Mononuclear cell (primary cell): ENCODE results near the gene KRTAP13-2. TPM values are rescaled to one million over a fixed set of nuclear protein-coding genes. Genes with fewer than 3 reads are reported as not detected.

Experiments used
- H3K27me3 ChIP-seq: 2 replicates; pipeline ENCODE4 v1.6.0; 2011; ENCODE audit warnings: low read length, control low read depth; ENCODE audit not compliant: insufficient read depth
- H3K4me1 ChIP-seq: 2 replicates; pipeline ENCODE4 v1.5.1; 2011; ENCODE audit warnings: mild to moderate bottlenecking, low read length, control low read depth; ENCODE audit not compliant: insufficient read depth
- H3K4me3 ChIP-seq: 2 replicates; pipeline ENCODE4 v1.5.1; 2011; ENCODE audit warnings: mild to moderate bottlenecking, low read length, moderate library complexity
- H3K9me3 ChIP-seq: 2 replicates; pipeline ENCODE4 v1.5.1; 2011; ENCODE audit warnings: low read depth, mild to moderate bottlenecking, control low read depth, low read length
- total RNA-seq: library from RNA; depleted of rRNA; stranded (reverse); fragments of >200 nt; gene quantifications from one replicate; pipeline ENCODE4 v1.2.3, GENCODE V29; 2012

KRTAP13-2 gene
- total RNA-seq, 1 donor: not detected

GRCh38 chr21:30337772-30338171 lies 34.3 kb downstream of the KRTAP13-2 start:
- H3K27me3 ChIP-seq: no peaks in the 10 kb centered on the region
- no peaks in the 10 kb centered on the region for H3K9me3 ChIP-seq
- H3K4me3 ChIP-seq: no peak overlapping the region
- no peaks in the 10 kb centered on the region for H3K4me1 ChIP-seq

- no peak within 1 kb of the TSS for H3K4me3 ChIP-seq
- H3K9me3 ChIP-seq: no peaks in the 10 kb centered on the region
- no peaks in the 10 kb centered on the region for H3K4me1 ChIP-seq
- no peaks in the 10 kb centered on the region for H3K27me3 ChIP-seq
These were observed 34.8 kb downstream of the KRTAP13-2 start, which contains the start of gene KRTAP27-1 for GRCh38 chr21:30337276-30337744. KRTAP27-1 (minus strand) TSS chr21:30337694; CDS start chr21:30337668, 26 bp downstream.

- Histone ChIP-seq H3K9me3 (no peaks in the 10 kb centered on the region), H3K4me1 (no peaks in the 10 kb centered on the region), H3K27me3 (no peaks in the 10 kb centered on the region), H3K4me3 (no peak overlapping the region)
These were observed 35.5 kb downstream of the KRTAP13-2 start for GRCh38 chr21:30336596-30336995.

GRCh38 chr21:30333736-30334135 lies 38.3 kb downstream of the KRTAP13-2 start:
- H3K4me1 ChIP-seq: no peaks in the 10 kb centered on the region
- no peaks in the 10 kb centered on the region for H3K27me3 ChIP-seq
- H3K9me3 ChIP-seq: no peaks in the 10 kb centered on the region
- H3K4me3 ChIP-seq: no peak overlapping the region

GRCh38 chr21:30332681-30333080 lies 39.4 kb downstream of the KRTAP13-2 start:
- H3K4me3 ChIP-seq: no peak overlapping the region
- H3K9me3 ChIP-seq: peaks cover 1% of the 10 kb centered on the region
- no peaks in the 10 kb centered on the region for H3K27me3 ChIP-seq
- no peaks in the 10 kb centered on the region for H3K4me1 ChIP-seq

- no peak overlapping the region for H3K4me3 ChIP-seq
- no peaks in the 10 kb centered on the region for H3K27me3 ChIP-seq
- H3K9me3 ChIP-seq: peaks cover 12% of the 10 kb centered on the region
- no peaks in the 10 kb centered on the region for H3K4me1 ChIP-seq
These were observed 42.7 kb downstream of the KRTAP13-2 start for GRCh38 chr21:30329203-30329875.

- Histone ChIP-seq H3K27me3 (no peaks in the 10 kb centered on the region), H3K4me3 (no peak overlapping the region), H3K4me1 (no peaks in the 10 kb centered on the region), H3K9me3 (peaks cover 12% of the 10 kb centered on the region)
These were observed 45.7 kb downstream of the KRTAP13-2 start for GRCh38 chr21:30326390-30326789.

Other genes starting within 250 kb of the KRTAP13-2 start
- gene CLDN17, start 205.5 kb downstream of the KRTAP13-2 start, total RNA-seq: not detected
- gene CLDN8, start 156.2 kb downstream of the KRTAP13-2 start, total RNA-seq: not detected
- gene KRTAP24-1, start 89.3 kb downstream of the KRTAP13-2 start, total RNA-seq: not detected
- not detected for gene KRTAP25-1, start 82.8 kb downstream of the KRTAP13-2 start, total RNA-seq
- gene KRTAP26-1, start 52.0 kb downstream of the KRTAP13-2 start, total RNA-seq: not detected
- not detected for gene KRTAP27-1, start 34.6 kb downstream of the KRTAP13-2 start, total RNA-seq
- not detected for gene KRTAP23-1, start 23.7 kb downstream of the KRTAP13-2 start, total RNA-seq
- not detected for gene KRTAP13-1, start 23.8 kb upstream of the KRTAP13-2 start, total RNA-seq
- not detected for gene KRTAP13-3, start 53.7 kb upstream of the KRTAP13-2 start, total RNA-seq
- gene KRTAP13-4, start 57.9 kb upstream of the KRTAP13-2 start, total RNA-seq: not detected
- gene KRTAP15-1, start 68.0 kb upstream of the KRTAP13-2 start, total RNA-seq: not detected
- not detected for gene KRTAP19-1, start 108.1 kb upstream of the KRTAP13-2 start, total RNA-seq
- not detected for gene KRTAP19-2, start 115.2 kb upstream of the KRTAP13-2 start, total RNA-seq
- gene KRTAP19-3, start 119.7 kb upstream of the KRTAP13-2 start, total RNA-seq: not detected
- gene KRTAP19-4, start 124.9 kb upstream of the KRTAP13-2 start, total RNA-seq: not detected
- not detected for gene KRTAP19-5, start 129.9 kb upstream of the KRTAP13-2 start, total RNA-seq
- gene KRTAP19-6, start 169.6 kb upstream of the KRTAP13-2 start, total RNA-seq: not detected
- not detected for gene KRTAP19-7, start 189.0 kb upstream of the KRTAP13-2 start, total RNA-seq
- not detected for gene KRTAP22-2, start 218.1 kb upstream of the KRTAP13-2 start, total RNA-seq
- gene KRTAP6-3, start 220.2 kb upstream of the KRTAP13-2 start, total RNA-seq: not detected
- not detected for gene KRTAP6-2, start 226.6 kb upstream of the KRTAP13-2 start, total RNA-seq
- gene KRTAP22-1, start 228.8 kb upstream of the KRTAP13-2 start, total RNA-seq: not detected
- gene KRTAP6-1, start 241.7 kb upstream of the KRTAP13-2 start, total RNA-seq: not detected
- gene KRTAP20-1, start 244.2 kb upstream of the KRTAP13-2 start, total RNA-seq: not detected
- not detected for gene KRTAP20-4, start 248.4 kb upstream of the KRTAP13-2 start, total RNA-seq